ENCODE measurements around the gene NUDT8.

- TF ChIP-seq CTCF (IDR thresholded peaks at IDR 0.05; ENCODE audit: low read length) (no peak; the same call in 1 of the 2 replicates), EZH2 (IDR thresholded peaks at IDR 0.05; ENCODE audit: borderline replicate concordance, low read length) (no peak)
Observed at GRCh38 chr11:67668192-67668551, 38.4 kb upstream of the NUDT8 start.
